ENCODE measurements around the gene ZNF354B.

The ZNF354B gene

DNA sequence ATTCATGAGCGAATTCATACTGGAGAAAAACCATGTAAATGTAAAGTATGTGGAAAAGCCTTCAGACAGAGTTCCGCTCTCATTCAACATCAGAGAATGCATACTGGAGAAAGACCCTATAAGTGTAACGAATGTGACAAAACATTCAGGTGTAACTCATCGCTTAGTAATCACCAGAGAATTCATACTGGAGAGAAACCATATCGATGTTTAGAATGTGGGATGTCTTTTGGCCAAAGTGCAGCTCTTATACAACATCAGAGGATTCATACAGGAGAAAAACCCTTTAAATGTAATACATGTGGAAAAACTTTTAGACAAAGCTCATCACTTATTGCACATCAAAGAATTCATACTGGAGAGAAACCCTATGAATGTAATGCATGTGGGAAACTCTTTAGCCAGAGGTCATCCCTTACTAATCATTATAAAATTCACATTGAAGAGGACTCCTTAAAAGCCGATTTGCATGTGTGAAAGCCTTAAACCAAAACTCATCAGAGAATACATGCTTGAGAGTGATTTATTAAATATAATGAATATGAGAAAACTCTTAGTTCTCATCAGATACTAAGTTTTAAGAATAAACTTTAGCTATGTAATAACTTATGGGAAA lies 24.2 kb downstream of the ZNF354B start:
- Histone ChIP-seq H3K4me3 (ENCODE audit: low read depth, low read length) (no peak overlapping the region), H3K9me3 (ENCODE audit: control insufficient read depth, insufficient read depth, low read length) (peaks cover 89% of the 10 kb centered on the region)

DNA sequence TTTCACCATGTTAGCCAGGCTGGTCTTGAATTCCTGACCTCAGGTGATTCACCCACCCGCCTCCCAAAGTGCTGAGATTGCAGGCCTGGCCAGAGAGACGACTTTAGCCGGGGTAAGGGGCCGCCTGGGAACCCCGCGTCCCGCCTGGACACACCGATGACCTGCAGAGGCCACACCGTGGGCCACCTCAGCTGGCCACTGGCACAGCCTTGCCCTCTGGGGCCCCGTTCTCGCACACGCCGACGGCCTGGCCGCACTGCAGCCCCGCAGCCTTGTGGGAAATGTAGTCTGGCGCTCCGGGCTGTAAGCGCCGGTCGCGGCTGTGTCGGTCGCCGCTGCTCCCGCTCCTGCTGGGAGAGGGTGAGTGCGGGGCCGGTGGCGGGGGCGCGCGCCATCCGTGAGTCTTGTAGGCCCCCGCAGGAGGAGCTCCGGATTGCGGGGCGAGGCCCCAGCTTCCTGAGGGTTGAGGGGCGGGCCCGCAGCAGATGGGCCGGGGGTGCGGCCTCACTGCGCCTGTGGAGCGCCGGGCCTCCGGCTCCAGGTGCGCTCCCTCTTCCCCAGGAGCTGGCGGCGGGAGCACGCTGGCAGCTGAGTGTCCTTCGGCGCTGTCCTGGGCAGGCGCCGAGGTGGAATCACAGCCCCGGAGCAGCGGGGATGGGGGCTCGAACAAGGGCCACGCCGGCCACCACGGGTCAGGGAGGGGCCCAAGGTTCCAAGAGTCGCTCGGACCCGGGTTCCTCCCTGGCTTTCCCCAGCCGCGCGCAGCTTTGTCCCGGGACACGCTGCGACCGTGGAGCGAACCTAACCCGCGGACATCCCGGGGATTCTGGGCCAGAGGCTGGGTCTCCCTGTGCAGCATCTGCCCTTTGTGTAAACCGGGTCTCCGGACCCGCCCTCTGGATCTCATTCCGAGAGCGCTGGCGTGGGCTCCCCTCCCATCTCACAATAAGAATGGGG lies 36.1 kb downstream of the ZNF354B start, which contains the start of gene ZFP2:
Gene ZFP2, plus strand, starts transcription at position 299 of the 957 bp plus-strand sequence. CDS start 35,401 bp downstream, outside the sequence.
- H3K4me1 ChIP-seq (ENCODE audit: control insufficient read depth, insufficient read depth, low read length), result 0 out of 2 replicates have a peak, but pooled peaks cover 3% of the 10 kb centered on the region
- H3K36me3 ChIP-seq (ENCODE audit: control insufficient read depth, insufficient read depth, low read length), result no peaks in the 10 kb centered on the region
- peak within 1 kb of the TSS; percentile 66 for H3K9ac ChIP-seq (ENCODE audit: low read depth, low read length)
- peak within 1 kb of the TSS; percentile 70 for H3K4me3 ChIP-seq (ENCODE audit: low read depth, low read length)
- H3K27ac ChIP-seq (ENCODE audit: low read depth, low read length), result peak within 1 kb of the TSS; percentile 42
- H3K9me3 ChIP-seq (ENCODE audit: control insufficient read depth, insufficient read depth, low read length), result peaks cover 5% of the 10 kb centered on the region; the same call in 1 of the 2 replicates
- H3K27me3 ChIP-seq (ENCODE audit: control insufficient read depth, insufficient read depth, low read length), result no peaks in the 10 kb centered on the region

More for the DNA sequence above, 24.2 kb downstream of the ZNF354B start:
- Histone ChIP-seq H3K36me3 (ENCODE audit: control insufficient read depth, insufficient read depth, low read length) (peaks cover 60% of the 10 kb centered on the region), H3K9ac (ENCODE audit: low read depth, low read length) (no peak overlapping the region), H3K27ac (ENCODE audit: low read depth, low read length) (no peak overlapping the region), H3K4me1 (ENCODE audit: control insufficient read depth, insufficient read depth, low read length) (no peaks in the 10 kb centered on the region), H3K27me3 (ENCODE audit: control insufficient read depth, insufficient read depth, low read length) (no peaks in the 10 kb centered on the region)

- no peaks in the 10 kb centered on the region for H3K27me3 ChIP-seq (ENCODE audit: control insufficient read depth, insufficient read depth, low read length)
- H3K4me3 ChIP-seq (ENCODE audit: low read depth, low read length), result no peak overlapping the region
- H3K9me3 ChIP-seq (ENCODE audit: control insufficient read depth, insufficient read depth, low read length), result peaks cover 22% of the 10 kb centered on the region
- 0 out of 2 replicates have a peak, but pooled peaks cover 3% of the 10 kb centered on the region for H3K4me1 ChIP-seq (ENCODE audit: control insufficient read depth, insufficient read depth, low read length)
- H3K9ac ChIP-seq (ENCODE audit: low read depth, low read length), result no peak overlapping the region
- H3K27ac ChIP-seq (ENCODE audit: low read depth, low read length), result no peak overlapping the region
- no peaks in the 10 kb centered on the region for H3K36me3 ChIP-seq (ENCODE audit: control insufficient read depth, insufficient read depth, low read length)
Observed at GRCh38 chr5:178899289-178899688, 39.5 kb downstream of the ZNF354B start.

DNA sequence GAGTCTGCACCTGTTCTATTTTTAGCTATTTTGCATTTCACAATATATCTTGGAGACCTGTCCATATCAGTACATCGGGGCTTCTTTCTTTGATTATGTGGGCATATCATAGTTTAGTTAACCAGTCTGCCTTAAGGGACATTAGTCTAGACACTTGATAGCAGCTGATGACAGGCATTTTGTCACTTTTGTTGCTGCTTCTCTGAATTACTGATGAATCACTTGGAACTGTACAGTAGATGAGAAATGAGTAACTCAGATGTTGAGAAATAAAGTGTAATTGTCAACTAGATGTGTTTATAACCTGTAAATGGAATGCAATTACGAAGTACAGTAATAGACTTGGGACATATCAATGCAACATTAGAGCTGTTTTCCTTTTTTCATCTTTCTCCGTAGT lies 43.1 kb downstream of the ZNF354B start:
- no peaks in the 10 kb centered on the region for H3K4me1 ChIP-seq (ENCODE audit: control insufficient read depth, insufficient read depth, low read length)
- H3K9ac ChIP-seq (ENCODE audit: low read depth, low read length), result no peak overlapping the region
- no peak overlapping the region for H3K4me3 ChIP-seq (ENCODE audit: low read depth, low read length)
- no peak overlapping the region for H3K27ac ChIP-seq (ENCODE audit: low read depth, low read length)
- peaks cover 45% of the 10 kb centered on the region for H3K9me3 ChIP-seq (ENCODE audit: control insufficient read depth, insufficient read depth, low read length)
- H3K36me3 ChIP-seq (ENCODE audit: control insufficient read depth, insufficient read depth, low read length), result no peaks in the 10 kb centered on the region
- H3K27me3 ChIP-seq (ENCODE audit: control insufficient read depth, insufficient read depth, low read length), result no peaks in the 10 kb centered on the region

GRCh38 chr5:178931846-178932760 lies 72.3 kb downstream of the ZNF354B start:
- Histone ChIP-seq H3K4me3 (ENCODE audit: low read depth, low read length) (no peak overlapping the region), H3K36me3 (ENCODE audit: control insufficient read depth, insufficient read depth, low read length) (no peaks in the 10 kb centered on the region), H3K9me3 (ENCODE audit: control insufficient read depth, insufficient read depth, low read length) (peaks cover 95% of the 10 kb centered on the region), H3K4me1 (ENCODE audit: control insufficient read depth, insufficient read depth, low read length) (no peaks in the 10 kb centered on the region), H3K9ac (ENCODE audit: low read depth, low read length) (no peak overlapping the region), H3K27ac (ENCODE audit: low read depth, low read length) (no peak overlapping the region), H3K27me3 (ENCODE audit: control insufficient read depth, insufficient read depth, low read length) (no peaks in the 10 kb centered on the region)
